GM21529 (cell line): ENCODE results near the gene ATOH8.
A peak's percentile ranks its signal among the peaks of the same experiment; 100 is the strongest.
"Not testable (repeated sequence)": the region's sequence is repeated elsewhere in the genome, so short reads cannot be mapped to it uniquely, and the experiment has no call there.

ENCODE experiments used
- ATAC-seq: cut with Tn5 transposase; IDR thresholded peaks from one replicate; pipeline ENCODE4 v1.9.1; 2021; ENCODE audit not compliant: unreplicated experiment

Gene ATOH8, protein sequence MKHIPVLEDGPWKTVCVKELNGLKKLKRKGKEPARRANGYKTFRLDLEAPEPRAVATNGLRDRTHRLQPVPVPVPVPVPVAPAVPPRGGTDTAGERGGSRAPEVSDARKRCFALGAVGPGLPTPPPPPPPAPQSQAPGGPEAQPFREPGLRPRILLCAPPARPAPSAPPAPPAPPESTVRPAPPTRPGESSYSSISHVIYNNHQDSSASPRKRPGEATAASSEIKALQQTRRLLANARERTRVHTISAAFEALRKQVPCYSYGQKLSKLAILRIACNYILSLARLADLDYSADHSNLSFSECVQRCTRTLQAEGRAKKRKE

DNA sequence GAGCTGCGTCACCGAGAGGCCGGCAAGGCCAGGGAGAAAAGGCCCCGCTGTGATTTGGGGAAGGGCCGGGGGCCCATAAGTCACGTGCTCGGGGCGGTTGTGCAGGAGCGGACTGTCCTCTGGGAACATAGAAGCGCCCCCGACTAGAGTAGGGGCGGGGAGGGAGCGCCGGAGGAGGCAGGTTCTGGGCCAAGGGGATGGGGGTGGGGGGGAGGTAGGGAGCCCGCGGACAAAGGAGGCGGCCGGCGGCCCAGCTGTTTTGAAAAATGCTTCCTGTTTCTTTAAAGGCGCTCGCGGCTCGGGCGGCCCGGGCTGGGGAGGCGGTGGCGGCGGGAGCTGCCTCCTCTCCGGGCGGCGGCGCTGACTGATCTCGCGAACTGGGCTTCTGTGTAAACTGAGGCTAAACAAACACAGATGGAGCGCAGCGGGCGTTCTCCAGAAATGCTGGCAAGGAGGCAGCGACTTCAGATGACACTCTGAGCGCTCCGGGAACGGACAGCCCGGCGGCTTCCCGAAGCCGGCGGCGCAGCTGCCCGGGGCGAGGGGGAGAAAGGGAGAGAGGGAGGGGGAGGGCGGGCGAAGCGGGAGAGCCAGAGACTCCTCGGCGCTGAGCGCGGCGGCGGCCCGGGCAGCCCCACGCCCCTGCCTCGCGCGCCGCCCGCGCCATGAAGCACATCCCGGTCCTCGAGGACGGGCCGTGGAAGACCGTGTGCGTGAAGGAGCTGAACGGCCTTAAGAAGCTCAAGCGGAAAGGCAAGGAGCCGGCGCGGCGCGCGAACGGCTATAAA is at the start of gene ATOH8:
ATOH8 (plus strand) TSS at position 467 of the 788 bp plus-strand sequence; CDS start at position 666, 199 bp downstream.
- no peak for ATAC-seq

DNA sequence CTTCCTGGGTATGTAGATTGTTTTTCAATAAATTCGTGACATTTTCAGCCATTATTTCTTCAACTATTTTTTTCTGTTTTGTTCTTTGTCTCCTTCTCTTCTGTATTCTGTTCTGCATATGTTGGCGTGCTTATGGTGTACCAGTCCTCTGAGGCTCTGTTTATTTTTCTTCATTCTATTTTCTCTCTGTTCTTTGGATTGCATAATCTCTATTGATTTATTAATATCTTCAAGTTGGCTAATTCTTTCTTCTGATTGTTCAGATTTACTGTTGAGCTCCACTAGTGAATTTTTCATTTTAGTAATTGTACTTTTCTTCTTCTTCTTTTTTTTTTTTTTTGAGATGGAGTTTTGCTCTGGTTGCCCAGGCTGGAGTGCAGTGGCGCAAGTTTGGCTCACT is 49.8 kb upstream of the ATOH8 start:
- ATAC-seq: no peak

DNA sequence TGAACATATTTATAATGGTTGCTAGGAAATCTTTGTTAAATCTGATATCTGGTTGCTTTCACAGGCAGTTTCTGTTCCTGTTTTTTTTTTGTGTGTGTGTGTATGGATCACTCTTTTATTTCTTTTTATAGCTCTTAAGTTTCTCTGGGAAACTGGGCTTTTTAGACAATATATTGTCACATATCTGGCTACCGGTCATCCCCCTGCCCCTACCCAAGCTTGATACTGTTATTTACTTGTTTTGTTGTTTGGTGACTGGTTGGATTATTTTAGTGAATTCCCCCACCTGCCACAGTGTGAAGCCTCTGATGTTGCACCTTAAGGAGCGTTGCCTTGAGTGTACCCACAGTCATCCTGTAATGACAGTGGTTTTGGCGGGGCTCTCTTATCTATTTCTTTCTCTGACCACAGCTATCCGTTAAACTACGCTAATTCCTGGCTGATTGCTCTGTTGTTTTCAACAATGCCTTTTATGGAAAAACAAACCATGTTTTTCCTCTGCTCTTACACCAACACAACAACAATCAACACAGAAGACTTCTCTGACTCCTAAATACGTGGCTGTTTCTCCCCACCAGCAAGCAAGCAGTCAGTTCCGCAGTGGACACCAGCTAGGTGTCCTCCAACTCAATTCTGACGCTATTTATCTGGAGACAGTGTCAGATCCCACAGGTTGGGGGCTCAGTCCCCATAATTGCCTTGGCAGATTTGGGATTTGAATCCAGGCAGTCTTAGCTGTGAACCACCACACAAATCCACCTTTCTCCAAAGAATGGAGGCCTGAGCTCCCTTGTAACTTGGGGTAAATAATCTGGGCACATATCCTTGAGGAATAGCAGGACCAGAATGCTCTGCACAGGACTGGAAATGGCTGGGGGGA is 48.8 kb upstream of the ATOH8 start:
- peak; percentile 64 for ATAC-seq

DNA sequence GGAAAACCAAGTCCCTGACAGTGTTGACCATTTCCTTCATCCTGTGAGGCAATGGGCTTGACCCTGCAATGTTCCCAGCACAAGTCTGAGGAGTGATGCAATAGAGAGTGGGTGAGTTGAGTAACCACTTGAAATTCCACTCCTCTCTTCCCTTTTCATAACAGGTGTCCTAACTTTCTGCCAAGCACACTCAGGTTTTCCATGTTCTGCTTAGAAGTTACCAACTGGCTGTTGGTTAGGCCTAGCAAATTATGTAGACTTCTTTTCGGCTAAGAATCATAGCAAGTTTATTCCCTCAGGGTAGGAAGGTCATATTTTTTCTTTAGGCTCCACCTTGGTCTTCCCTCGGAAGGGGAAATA is 48.1 kb upstream of the ATOH8 start:
- ATAC-seq: peak; percentile 18

DNA sequence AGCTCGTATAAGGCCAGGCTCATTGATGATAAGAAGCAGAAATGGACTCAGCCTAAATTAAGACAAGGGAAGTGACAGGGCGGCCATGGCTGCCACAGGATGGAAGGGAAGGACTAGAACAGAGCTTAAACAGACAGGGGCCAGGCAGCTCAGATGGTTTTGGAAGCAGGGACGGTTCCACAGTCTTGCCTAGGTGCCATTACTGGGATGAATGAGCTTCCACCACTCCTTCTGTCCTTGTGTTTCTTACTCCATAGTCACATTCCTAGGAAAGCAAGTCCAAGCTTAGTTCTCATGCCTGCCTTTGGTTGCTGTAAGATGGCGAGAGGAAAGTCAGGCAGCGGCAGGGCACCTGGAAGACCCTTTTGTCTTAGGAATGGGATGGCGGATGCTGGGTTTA is 47.7 kb upstream of the ATOH8 start:
- no peak for ATAC-seq

DNA sequence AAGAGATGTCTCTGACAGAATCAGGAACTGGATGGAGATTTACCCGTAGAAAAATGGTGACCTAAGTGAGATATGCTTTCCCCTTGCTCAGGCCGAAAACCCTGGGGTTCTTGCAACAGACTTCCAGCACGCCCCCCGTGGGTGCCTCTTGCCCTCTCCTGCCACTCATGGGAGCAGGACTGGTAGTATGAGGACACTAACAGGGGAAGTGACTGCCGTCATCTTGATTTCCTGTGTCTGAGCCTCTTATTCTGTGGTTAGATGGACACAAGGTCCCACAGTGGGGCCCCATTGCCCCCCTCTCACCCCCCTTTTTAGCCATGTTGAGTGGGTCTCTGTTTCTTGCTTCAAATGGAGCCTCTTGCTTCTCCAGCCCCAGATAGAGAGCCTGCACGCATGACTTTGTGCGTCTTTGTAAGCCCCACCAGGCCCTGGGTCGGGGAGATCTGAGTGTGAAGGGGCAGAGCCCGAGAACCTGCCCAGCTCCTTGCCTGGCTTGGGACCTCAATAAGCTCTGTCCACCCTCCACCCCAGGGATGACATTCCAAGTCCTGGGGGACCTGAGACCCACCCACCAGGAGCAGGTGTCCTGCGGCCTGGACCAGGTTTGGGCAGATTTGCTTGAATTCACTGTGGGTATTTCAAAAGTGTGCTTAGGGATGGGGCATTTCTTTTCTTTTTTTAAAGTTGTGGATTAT is 47.0 kb upstream of the ATOH8 start:
- ATAC-seq: no peak

DNA sequence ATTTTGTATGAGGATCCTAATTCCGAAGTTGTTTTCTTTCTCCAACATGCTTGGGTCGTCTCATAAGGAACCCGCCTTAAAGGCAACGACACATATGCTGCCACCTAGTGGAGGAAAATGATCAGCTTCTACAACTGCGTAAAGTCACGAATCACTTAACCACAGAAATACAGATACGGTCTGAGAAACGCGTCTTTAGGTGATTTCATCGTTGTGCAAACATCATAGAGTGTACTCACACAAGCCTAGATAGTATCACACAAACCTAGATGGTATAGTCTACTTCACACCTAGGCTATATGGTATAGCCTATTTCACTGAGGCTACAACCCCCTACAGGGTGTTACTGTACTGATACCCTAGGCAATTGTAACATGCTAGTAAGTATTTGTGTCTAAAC is 46.5 kb upstream of the ATOH8 start:
- ATAC-seq: peak; percentile 70

DNA sequence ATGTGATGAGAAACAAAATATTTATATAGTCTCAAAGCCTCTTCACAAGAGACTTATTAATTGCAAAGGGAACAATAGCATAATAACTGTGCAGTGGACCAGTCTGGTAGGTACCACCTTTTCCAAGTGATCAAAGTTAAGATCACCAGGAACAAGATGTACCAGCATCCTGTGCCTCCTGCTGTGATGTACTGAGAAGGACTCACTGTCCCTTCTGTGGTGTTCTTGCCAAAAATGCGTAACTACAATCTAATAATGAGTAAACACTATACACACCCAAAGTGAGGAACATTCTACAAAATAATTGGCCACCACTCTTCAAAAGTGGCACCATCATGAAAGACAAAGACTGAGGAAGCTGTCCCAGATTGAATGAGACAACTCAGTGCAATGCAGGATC is 45.1 kb upstream of the ATOH8 start:
- no peak for ATAC-seq

DNA sequence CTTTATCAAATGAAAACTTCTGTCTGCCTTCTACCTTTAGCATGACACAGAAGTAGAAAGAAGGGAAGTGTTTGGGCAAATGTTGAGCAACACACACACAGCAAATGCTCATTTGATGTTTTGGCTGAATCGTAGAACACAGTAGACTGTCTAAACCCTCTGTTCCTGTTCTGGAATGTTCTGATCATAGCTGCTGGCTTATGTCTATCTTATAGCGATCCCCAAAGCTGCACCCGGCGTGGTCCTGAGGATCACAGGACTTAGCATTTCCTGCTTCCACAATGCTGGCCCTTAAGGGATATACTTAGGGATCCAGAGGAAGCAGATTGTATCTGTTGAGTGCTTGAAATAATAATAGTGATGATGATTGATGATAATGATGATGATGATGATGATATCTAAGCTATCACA is 44.4 kb upstream of the ATOH8 start:
- ATAC-seq: no peak

DNA sequence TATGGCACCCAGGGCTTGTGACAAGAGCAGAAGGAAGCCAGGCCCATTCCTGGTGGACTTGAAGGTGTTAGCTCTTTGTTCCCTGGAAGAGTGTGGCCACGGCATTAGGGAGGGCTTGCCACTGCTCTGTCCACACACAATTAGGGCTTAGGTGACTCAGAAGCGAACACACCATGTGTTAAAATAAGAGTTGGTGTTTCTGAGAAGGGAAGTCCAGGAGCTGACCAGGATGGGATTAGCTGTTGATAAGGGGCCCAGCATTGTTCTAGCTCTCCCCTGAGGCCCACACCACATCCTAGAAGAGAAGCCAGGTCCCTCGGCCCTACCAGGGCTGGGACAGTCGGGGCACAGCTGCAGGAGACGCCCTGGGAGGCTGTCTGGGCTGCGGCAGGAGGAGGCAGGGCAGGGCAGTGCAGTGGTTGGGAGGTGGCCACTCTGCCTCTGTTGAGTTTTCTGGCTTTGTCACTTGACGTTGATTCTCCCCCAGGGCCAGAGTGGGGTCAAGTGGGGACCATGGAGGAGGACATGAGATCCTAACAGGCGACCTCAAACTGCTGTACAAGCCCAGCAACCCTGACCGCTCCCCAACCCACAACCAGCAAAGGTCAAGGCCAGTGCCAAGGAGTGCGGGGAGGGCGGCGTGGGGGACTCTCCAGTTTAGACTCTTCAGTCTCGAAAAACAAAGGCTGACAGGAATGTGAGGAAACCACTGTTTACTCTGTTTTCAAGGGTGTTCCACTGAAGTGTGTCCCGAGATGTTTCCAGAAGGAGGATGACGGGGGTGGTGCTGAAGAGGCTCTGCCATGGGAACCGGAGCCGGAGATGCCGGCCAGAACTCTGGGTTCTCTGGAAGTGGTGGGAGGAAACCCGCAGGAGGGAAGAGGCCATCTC is 42.9 kb upstream of the ATOH8 start:
- no peak for ATAC-seq

DNA sequence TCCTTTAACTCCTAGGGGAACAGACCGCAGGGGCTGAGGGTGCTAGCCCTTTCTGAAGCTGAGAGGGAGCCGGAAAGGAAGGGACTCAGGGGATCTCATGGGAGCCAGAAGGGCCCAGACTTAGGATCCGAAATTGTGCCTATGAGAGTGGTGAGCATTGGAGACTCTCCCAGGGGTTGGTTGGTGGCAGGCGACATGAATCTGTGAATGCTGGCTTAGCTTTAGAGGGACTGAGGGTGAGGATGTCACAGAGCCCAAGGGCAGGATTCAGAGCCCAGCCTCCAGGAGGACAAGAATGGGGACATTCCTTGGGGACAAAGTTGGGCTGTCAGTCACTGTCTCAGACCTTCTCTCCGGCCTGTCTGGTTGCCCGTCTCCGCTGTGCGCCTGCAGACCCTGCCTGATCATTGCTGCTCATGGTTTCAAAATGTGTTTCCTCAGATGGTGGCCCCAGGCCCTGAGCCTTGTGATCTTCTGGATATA is 42.2 kb upstream of the ATOH8 start:
- ATAC-seq: no peak

DNA sequence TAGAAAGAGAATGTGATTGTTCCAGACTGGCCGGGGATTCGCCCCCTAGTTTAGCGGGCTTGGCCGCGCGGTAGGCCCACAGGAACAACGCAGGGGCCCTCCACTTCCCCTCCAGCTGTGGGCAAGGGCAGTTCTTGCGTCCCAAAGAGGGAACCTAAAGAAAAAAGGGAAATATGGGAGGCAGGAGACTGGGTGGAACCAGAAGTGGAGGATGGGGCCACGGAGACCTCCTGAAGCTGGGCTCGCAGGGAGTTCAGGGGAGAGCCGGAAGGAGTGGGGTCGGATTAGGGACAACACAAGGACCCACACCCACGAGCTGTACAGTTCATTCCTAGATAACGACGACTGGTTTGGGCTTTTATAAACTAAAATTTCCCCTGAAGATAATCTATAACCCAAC is 41.5 kb upstream of the ATOH8 start:
- no peak for ATAC-seq

DNA sequence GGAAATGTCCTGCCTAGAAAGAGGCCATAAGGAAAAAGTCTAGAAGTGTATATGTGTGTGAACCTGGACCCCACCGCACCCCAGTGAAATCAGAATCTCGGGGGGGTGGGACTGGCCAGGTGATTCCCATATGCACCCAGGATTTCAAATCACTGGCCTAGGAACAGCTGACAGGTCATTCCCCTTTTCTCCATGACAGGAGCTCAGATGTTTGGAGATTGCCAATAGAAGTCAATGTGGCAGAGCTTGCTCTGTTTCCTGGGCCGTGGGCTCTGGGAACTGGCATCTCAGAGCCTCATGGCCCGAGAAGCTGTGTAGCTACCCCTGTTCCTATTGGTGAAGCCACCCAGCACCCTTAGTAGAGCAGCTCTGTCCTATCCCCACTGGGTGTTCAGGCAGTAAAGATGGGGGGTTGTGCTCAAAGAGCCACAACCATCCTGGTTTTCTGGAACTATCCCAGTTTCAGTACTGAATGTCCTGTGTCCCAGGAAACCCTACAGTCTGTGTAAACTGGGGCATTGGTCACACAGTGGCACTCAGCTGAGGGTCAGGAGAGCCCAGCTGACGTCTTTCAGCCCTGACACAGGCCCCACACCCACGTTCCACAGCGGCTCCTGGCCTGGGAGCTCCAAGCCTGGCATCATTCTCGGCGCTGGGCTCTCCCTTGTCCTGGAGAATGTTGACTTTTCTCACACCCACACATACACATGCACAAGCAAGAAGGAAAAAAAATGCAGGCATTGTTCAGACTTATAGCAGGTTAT is 40.8 kb upstream of the ATOH8 start:
- ATAC-seq: no peak

DNA sequence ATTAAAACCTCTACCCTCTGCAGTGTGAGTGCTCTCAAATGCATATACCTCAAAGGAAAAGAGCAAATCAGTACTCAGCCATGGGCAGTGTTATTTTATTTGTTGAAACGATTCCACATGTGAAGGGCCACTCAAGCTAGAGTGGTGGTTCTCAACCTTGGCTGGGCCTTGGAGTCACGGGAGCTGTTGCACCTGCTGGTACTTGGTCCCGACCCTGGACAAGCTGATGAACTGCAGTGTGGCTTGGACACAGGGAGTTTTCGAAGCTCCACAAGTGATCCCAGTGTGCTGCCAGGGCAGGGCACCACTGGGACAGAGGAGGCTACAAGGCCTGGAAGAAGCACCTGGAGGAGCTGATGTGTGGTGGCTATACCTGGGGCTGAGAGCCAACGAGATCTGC is 40.0 kb upstream of the ATOH8 start:
- no peak for ATAC-seq

DNA sequence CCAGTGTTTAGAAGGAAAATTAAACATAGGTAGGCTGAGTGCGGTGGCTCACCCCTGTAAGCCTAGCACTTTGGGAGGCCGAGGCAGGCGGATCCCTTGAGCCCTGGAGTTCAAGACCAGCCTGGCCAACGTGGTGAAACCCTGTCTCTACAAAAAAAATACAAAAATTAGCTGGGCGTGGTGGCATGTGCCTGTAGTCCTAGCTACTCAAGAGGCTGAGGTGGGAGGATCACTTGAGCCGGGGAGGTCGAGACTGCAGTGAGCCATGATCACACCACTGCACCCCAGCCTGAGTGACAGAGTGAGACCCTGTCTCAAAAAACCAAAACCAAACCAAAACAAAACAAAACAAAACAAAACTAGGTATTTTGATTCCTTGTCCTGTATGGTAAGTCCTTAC is 39.4 kb upstream of the ATOH8 start:
- not testable (repeated sequence) for ATAC-seq

DNA sequence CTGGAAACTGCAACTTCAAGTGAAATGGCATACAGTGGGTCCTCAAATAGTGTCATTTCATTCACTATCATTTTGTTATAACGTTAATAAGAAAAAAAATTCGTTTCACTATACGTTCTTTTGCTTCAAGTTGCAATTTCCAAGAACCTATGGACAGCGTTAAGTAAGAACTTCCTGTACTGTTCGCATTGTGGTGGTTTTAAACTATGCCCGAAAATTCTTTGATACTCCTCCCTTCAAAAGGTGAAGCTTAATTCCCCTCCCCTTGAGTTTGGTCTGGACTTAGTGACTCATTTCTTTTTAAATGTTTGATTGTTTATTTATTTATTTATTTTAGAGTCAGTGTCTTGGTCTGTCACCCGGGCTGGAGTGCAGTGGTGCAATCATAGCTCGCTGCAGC is 39.0 kb upstream of the ATOH8 start:
- ATAC-seq: no peak

DNA sequence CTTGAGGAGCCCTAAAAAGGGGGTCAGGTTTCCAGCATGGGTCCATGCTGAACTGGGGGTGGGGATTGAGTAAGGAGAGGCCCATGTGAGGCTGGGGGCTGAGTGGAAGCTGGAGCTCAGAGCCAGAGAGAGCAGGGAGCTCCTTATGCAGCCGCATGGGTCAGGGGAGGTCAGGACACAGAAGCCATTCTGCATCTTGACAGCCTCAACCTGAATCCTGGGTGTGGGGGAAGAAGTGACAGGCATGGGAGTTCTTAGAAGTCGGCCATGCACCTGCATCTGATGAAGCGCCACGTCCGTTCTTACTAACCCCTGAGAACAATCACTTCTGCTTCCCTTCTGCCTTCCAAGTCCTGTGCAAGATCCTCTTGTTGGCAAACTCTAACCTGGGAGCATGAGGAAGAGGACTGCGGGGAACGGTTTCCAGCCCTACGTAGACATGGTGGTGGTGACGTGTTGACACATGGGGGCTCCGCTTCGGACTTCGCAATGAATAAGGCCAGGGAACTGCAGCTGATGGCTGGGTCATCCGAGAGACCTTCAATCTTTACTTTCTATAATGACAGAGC is 37.4 kb upstream of the ATOH8 start:
- no peak for ATAC-seq

DNA sequence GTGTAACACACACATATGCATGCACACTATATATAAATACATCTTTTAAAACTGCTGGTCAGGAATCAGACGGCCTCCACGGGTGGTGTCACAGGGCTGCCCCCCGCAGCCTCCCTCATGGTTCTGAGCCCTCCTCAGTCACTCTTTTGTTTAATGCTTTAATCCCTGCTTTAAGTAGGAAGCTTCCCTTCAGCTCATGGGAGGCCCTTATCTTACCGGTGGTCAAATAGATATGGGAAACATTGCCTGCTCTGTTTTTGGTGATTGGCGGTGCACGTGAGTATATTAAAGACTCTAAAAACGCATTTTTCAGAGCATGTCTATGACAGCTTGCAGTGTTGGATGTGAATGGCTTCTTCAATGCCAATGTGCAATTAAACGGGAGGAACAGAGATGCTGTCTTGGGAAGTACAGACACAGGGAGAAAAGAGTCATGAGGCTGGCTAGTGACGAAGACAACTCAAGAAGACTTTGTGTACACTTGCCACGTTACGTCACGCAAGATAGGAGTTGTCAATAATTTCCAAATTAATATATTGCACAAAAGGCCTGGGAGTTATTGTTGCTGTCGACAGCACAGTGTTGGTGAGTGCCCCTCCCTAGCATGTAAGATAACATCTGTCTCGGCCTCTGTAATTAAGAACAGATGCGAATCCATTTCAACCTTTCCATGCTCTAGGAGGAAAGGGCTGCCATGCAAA is 36.3 kb upstream of the ATOH8 start:
- ATAC-seq: no peak
